IMR-90 (cell line): ENCODE measurements around the gene SVOPL. TPM values are rescaled to one million over a fixed set of nuclear protein-coding genes. Genes with fewer than 3 reads are reported as not detected.

Experiments
- ATAC-seq: fragments of 200-7000 bp; cut with Tn5 transposase; 2 replicates; pipeline ENCODE4 v1.9.1; 2020; ENCODE audit warnings: low read depth, mild to moderate bottlenecking, moderate library complexity
- BruUV-seq: library from RNA; stranded (reverse); fragments of 400-500 nt; replicated peaks from 2 replicates; lab custom pipeline; 2021; lab: Mats Ljungman, UMichigan
- CTCF ChIA-PET: fragments of 300-600 bp; formaldehyde crosslinking; extraction: SDS; loops from one replicate; lab custom pipeline; 2021; ENCODE audit warnings: antibody characterized with exemption; lab: Yijun Ruan, JAX
- POLR2A ChIA-PET: fragments of 300-600 bp; sonication (Branson Sonifier 250); formaldehyde crosslinking; loops from one replicate; lab custom pipeline; 2022; ENCODE audit warnings: antibody characterized with exemption; ENCODE audit not compliant: unreplicated experiment; lab: Charles Lee
- DNase-seq: peaks from one replicate; pipeline ENCODE4 v3.0.0; 2013
- H2AFZ ChIP-seq: replicated peaks from 2 replicates; pipeline ENCODE3; 2013; ENCODE audit warnings: low read length, mild to moderate bottlenecking; ENCODE audit not compliant: poor library complexity
- H2AK5ac ChIP-seq: 2 replicates; pipeline ENCODE4 v1.6.1; 2013; ENCODE audit warnings: low read depth, low read length, inconsistent platforms
- H2AK9ac ChIP-seq: replicated peaks from 2 replicates; pipeline ENCODE3; 2013; ENCODE audit warnings: mild to moderate bottlenecking, low read depth, low read length, moderate library complexity; ENCODE audit not compliant: poor library complexity
- H2BK120ac ChIP-seq: 2 replicates; pipeline ENCODE4 v1.6.1; 2013; ENCODE audit warnings: low read depth, low read length, inconsistent platforms
- H2BK15ac ChIP-seq: 3 replicates; pipeline ENCODE4 v1.6.1; 2013; ENCODE audit warnings: low read depth, low read length, inconsistent platforms
- H2BK20ac ChIP-seq: 2 replicates; pipeline ENCODE4 v1.6.1; 2013; ENCODE audit warnings: low read depth, mild to moderate bottlenecking, inconsistent platforms, low read length, moderate library complexity
- H2BK5ac ChIP-seq: 2 replicates; pipeline ENCODE4 v1.6.1; 2013; ENCODE audit warnings: mild to moderate bottlenecking, low read depth, low read length, inconsistent platforms; ENCODE audit not compliant: poor library complexity, severe bottlenecking
- H3K14ac ChIP-seq: replicated peaks from 2 replicates; pipeline ENCODE4 v1.6.1; 2013; ENCODE audit warnings: low read depth, low read length, inconsistent platforms
- H3K18ac ChIP-seq: 2 replicates; pipeline ENCODE4 v1.6.1; 2013; ENCODE audit warnings: low read depth, low read length, control low read depth
- H3K23ac ChIP-seq: 2 replicates; pipeline ENCODE4 v1.6.1; 2013; ENCODE audit warnings: low read depth, low read length, inconsistent platforms
- H3K27ac ChIP-seq: 2 replicates; pipeline ENCODE4 v1.5.1; 2013; ENCODE audit warnings: mild to moderate bottlenecking, control low read depth, low read length; ENCODE audit not compliant: insufficient read depth
- H3K27me3 ChIP-seq: 2 replicates; pipeline ENCODE4 v1.6.1; 2013; ENCODE audit warnings: low read length; ENCODE audit not compliant: control insufficient read depth, insufficient read depth
- H3K36me3 ChIP-seq: 2 replicates; pipeline ENCODE4 v1.6.1; 2013; ENCODE audit warnings: low read length, mixed read lengths; ENCODE audit not compliant: control insufficient read depth, insufficient read depth
- H3K4ac ChIP-seq: 2 replicates; pipeline ENCODE4 v1.6.1; 2013; ENCODE audit warnings: low read depth, low read length, inconsistent platforms
- H3K4me1 ChIP-seq: 2 replicates; pipeline ENCODE4 v1.6.1; 2013; ENCODE audit warnings: low read length, mixed read lengths; ENCODE audit not compliant: control insufficient read depth, insufficient read depth
- H3K4me2 ChIP-seq: 2 replicates; pipeline ENCODE4 v1.6.1; 2013; ENCODE audit warnings: low read depth, mild to moderate bottlenecking, control low read depth, low read length, moderate library complexity
- H3K4me3 ChIP-seq: 2 replicates; pipeline ENCODE4 v1.5.1; 2013; ENCODE audit warnings: low read depth, mild to moderate bottlenecking, control low read depth, low read length, moderate library complexity; ENCODE audit not compliant: insufficient read depth
- H3K56ac ChIP-seq: 2 replicates; pipeline ENCODE4 v1.6.1; 2013; ENCODE audit warnings: low read length, inconsistent platforms; ENCODE audit not compliant: insufficient read depth; ENCODE audit errors: extremely low read depth
- H3K79me1 ChIP-seq, 2 experiments: 2 replicates each; pipeline ENCODE4 v1.6.1; 2013; ENCODE audit warnings: low read length in 2 of 2, inconsistent platforms in 1 of 2, low read depth in 1 of 2
- H3K9ac ChIP-seq: 2 replicates; pipeline ENCODE4 v1.6.1; 2013; ENCODE audit warnings: low read depth, low read length, control low read depth
- H3K9me1 ChIP-seq: 2 replicates; pipeline ENCODE4 v1.6.1; 2013; ENCODE audit warnings: low read length, inconsistent platforms; ENCODE audit not compliant: insufficient read depth
- H3K9me3 ChIP-seq: 2 replicates; pipeline ENCODE4 v1.6.1; 2013; ENCODE audit warnings: low read length; ENCODE audit not compliant: control insufficient read depth, insufficient read depth
- H4K20me1 ChIP-seq: 2 replicates; pipeline ENCODE4 v1.6.1; 2013; ENCODE audit warnings: low read length, inconsistent platforms; ENCODE audit not compliant: insufficient read depth
- H4K5ac ChIP-seq: 2 replicates; pipeline ENCODE4 v1.6.1; 2013; ENCODE audit warnings: mild to moderate bottlenecking, low read depth, low read length, control low read depth
- H4K8ac ChIP-seq, 2 experiments: 2 replicates each; pipeline ENCODE4 v1.6.1; 2013; ENCODE audit warnings: low read depth in 2 of 2, low read length in 2 of 2, control low read depth in 1 of 2, inconsistent platforms in 1 of 2
- H4K91ac ChIP-seq: 2 replicates; pipeline ENCODE4 v1.6.1; 2013; ENCODE audit warnings: low read depth, low read length, inconsistent platforms; ENCODE audit not compliant: insufficient read depth
- BHLHE40 ChIP-seq: fragments of 150-350 bp; IDR thresholded peaks from 2 replicates; pipeline ENCODE4 v1.6.1; 2016; ENCODE audit warnings: mild to moderate bottlenecking, low read depth, low read length
- CEBPB ChIP-seq: IDR thresholded peaks from 2 replicates; pipeline ENCODE4 v1.6.1; 2012; ENCODE audit warnings: low read depth, low read length, improper control_type of control experiment
- CHD1 ChIP-seq: IDR thresholded peaks from 2 replicates; pipeline ENCODE4 v1.6.1; 2012; ENCODE audit warnings: low read depth, low read length, improper control_type of control experiment
- ELK1 ChIP-seq: fragments of 150-350 bp; IDR thresholded peaks from 2 replicates; pipeline ENCODE4 v1.6.1; 2016; ENCODE audit warnings: low read depth, mild to moderate bottlenecking, low read length, moderate library complexity, borderline replicate concordance
- FOS ChIP-seq: fragments of 150-350 bp; IDR thresholded peaks from 2 replicates; pipeline ENCODE4 v1.6.1; 2016; ENCODE audit warnings: low read depth, low read length
- MAFK ChIP-seq: IDR thresholded peaks from 2 replicates; pipeline ENCODE4 v1.6.1; 2012; ENCODE audit warnings: low read depth, low read length, improper control_type of control experiment
- MAZ ChIP-seq: IDR thresholded peaks from 2 replicates; pipeline ENCODE4 v1.6.1; 2012; ENCODE audit warnings: low read depth, mild to moderate bottlenecking, low read length, improper control_type of control experiment, moderate library complexity, borderline replicate concordance
- MXI1 ChIP-seq: IDR thresholded peaks from 2 replicates; pipeline ENCODE4 v1.6.1; 2012; ENCODE audit warnings: low read depth, mild to moderate bottlenecking, low read length, moderate library complexity, borderline replicate concordance
- NFE2L2 ChIP-seq: fragments of 150-350 bp; IDR thresholded peaks from 2 replicates; pipeline ENCODE4 v1.6.1; 2016; ENCODE audit warnings: low read depth, mild to moderate bottlenecking, low read length
- POLR2A ChIP-seq: IDR thresholded peaks from 2 replicates; pipeline ENCODE4 v1.6.1; 2012; ENCODE audit warnings: mild to moderate bottlenecking, low read depth, low read length
- RAD21 ChIP-seq: IDR thresholded peaks from 2 replicates; pipeline ENCODE4 v1.6.1; 2012; ENCODE audit warnings: low read length, improper control_type of control experiment
- RCOR1 ChIP-seq: IDR thresholded peaks from 2 replicates; pipeline ENCODE4 v1.6.1; 2012; ENCODE audit warnings: mild to moderate bottlenecking, low read length, improper control_type of control experiment; ENCODE audit not compliant: insufficient replicate concordance
- RFX5 ChIP-seq: IDR thresholded peaks from 2 replicates; pipeline ENCODE4 v1.8.0; 2012; ENCODE audit warnings: low read depth, mild to moderate bottlenecking, low read length, moderate library complexity
- SMC3 ChIP-seq: fragments of 150-350 bp; IDR thresholded peaks from 2 replicates; pipeline ENCODE4 v1.6.1; 2016; ENCODE audit warnings: low read depth, mild to moderate bottlenecking, antibody characterized with exemption, low read length, moderate library complexity
- USF2 ChIP-seq: fragments of 150-350 bp; IDR thresholded peaks from 2 replicates; pipeline ENCODE4 v1.6.1; 2017; ENCODE audit warnings: mild to moderate bottlenecking, antibody characterized with exemption, low read length, low read depth
- WGBS, 2 experiments: methylation state at CpG; one replicate each; pipeline versions ENCODE4 v1.1.5 to v1.1.7; 2013; ENCODE audit warnings: missing lambda C conversion rate in 2 of 2; ENCODE audit not compliant: insufficient read length in 1 of 2; ENCODE audit errors: extremely low coverage in 2 of 2; 5-methylcytosine and 5-hydroxymethylcytosine counted together
- dilution Hi-C: fragments of 300-500 bp; cut with HindIII; formaldehyde crosslinking; loops from one replicate; pipeline ENCODE4 v1.14.3; 2018; ENCODE audit warnings: low sequenced_read_pairs; ENCODE audit not compliant: unreplicated experiment
- in situ Hi-C: fragments of 300-500 bp; cut with MboI; formaldehyde crosslinking; loops from 3 replicates; pipeline ENCODE4 v1.14.3; 2019; ENCODE audit warnings: low sequenced_read_pairs, inconsistent platforms, mixed read lengths
- intact Hi-C: fragments of 100-400 bp; cut with micrococcal nuclease; formaldehyde crosslinking; loops from 2 replicates; pipeline ENCODE4 v1.10.0; 2022
- polyA plus RNA-seq, 3 experiments: library from polyadenylated mRNA; depleted of rRNA; stranded (reverse); fragments of >200 nt; gene quantifications; 2 replicates each; pipeline ENCODE4 v1.2.3, GENCODE V29; 2012; ENCODE audit warnings: low replicate concordance in 1 of 3
- total RNA-seq: library from RNA; depleted of rRNA; stranded (reverse); fragments of >200 nt; gene quantifications from 2 replicates; pipeline ENCODE4 v1.2.3, GENCODE V29; 2012
- TF ChIP-seq, protein P1 (sequence below): conservative IDR thresholded peaks from 2 replicates; pipeline ENCODE4 v1.5.1; 2012; ENCODE audit warnings: mild to moderate bottlenecking, low read depth, low read length, improper control_type of control experiment

SVOPL gene
- total and polyA plus RNA-seq, 2 of the 4 experiments (the other 2 are of a cell fraction) = not detected

GRCh38 chr7:138679793-138680192 is 21.4 kb downstream of the SVOPL start:
- H3K9ac ChIP-seq = no peak overlapping the region
- TF ChIP-seq FOS = no peak
- TF ChIP-seq USF2 = no peak
- TF ChIP-seq ELK1 = no peak
- no peak for TF ChIP-seq CHD1
- TF ChIP-seq POLR2A = no peak
- TF ChIP-seq, protein P1, sequence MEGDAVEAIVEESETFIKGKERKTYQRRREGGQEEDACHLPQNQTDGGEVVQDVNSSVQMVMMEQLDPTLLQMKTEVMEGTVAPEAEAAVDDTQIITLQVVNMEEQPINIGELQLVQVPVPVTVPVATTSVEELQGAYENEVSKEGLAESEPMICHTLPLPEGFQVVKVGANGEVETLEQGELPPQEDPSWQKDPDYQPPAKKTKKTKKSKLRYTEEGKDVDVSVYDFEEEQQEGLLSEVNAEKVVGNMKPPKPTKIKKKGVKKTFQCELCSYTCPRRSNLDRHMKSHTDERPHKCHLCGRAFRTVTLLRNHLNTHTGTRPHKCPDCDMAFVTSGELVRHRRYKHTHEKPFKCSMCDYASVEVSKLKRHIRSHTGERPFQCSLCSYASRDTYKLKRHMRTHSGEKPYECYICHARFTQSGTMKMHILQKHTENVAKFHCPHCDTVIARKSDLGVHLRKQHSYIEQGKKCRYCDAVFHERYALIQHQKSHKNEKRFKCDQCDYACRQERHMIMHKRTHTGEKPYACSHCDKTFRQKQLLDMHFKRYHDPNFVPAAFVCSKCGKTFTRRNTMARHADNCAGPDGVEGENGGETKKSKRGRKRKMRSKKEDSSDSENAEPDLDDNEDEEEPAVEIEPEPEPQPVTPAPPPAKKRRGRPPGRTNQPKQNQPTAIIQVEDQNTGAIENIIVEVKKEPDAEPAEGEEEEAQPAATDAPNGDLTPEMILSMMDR = no peak
- TF ChIP-seq BHLHE40 = no peak
- TF ChIP-seq NFE2L2 = no peak
- TF ChIP-seq CEBPB = no peak
- TF ChIP-seq MAZ = no peak
- no peak for TF ChIP-seq MAFK
- TF ChIP-seq RCOR1 = no peak
- TF ChIP-seq RFX5 = no peak
- no peak for TF ChIP-seq MXI1
- no peak for TF ChIP-seq RAD21
- TF ChIP-seq SMC3 = no peak
- no peaks in the 10 kb centered on the region for H4K20me1 ChIP-seq
- WGBS, 2 experiments = 67% methylated on average over 1 of the region's 5 CpGs; no CpG with 5 or more reads in 1 of the 2 experiments
- H3K79me1 ChIP-seq = no peaks in the 10 kb centered on the region
- H2BK5ac ChIP-seq = no peak overlapping the region
- H3K23ac ChIP-seq = no peak overlapping the region
- H3K14ac ChIP-seq = no peak overlapping the region
- no peak overlapping the region for H4K91ac ChIP-seq
- no peak overlapping the region for H3K18ac ChIP-seq
- no peak overlapping the region for H3K4me2 ChIP-seq
- no peak overlapping the region for H2AFZ ChIP-seq
- ATAC-seq (no peak), DNase-seq (no peak)
- no peak overlapping the region for H3K4me3 ChIP-seq
- in situ Hi-C loops = no loop called here
- ChIA-PET CTCF (no interaction called here), POLR2A (no interaction called here)
- no peak overlapping the region for H2BK20ac ChIP-seq
- no peak overlapping the region for H3K4ac ChIP-seq
- no peaks in the 10 kb centered on the region for H3K4me1 ChIP-seq
- no peaks in the 10 kb centered on the region for H3K27me3 ChIP-seq
- H2AK9ac ChIP-seq = no peak overlapping the region
- no peaks in the 10 kb centered on the region for H3K36me3 ChIP-seq
- H3K9me1 ChIP-seq = no peaks in the 10 kb centered on the region
- H3K27ac ChIP-seq = no peak overlapping the region
- no peak overlapping the region for H3K56ac ChIP-seq
- no peak overlapping the region for H4K5ac ChIP-seq
- no peak overlapping the region for H2BK15ac ChIP-seq
- BruUV-seq = no TSS peak
- H3K9me3 ChIP-seq = peaks cover 5% of the 10 kb centered on the region
- intact Hi-C loops = no loop called here
- no peak overlapping the region for H4K8ac ChIP-seq
- no peak overlapping the region for H2AK5ac ChIP-seq
- dilution Hi-C loops = no loop called here
- H2BK120ac ChIP-seq = no peak overlapping the region
